ENCODE results near the gene UBTD1.
A peak's percentile ranks its signal among the peaks of the same experiment; 100 is the strongest.

Gene UBTD1

DNA sequence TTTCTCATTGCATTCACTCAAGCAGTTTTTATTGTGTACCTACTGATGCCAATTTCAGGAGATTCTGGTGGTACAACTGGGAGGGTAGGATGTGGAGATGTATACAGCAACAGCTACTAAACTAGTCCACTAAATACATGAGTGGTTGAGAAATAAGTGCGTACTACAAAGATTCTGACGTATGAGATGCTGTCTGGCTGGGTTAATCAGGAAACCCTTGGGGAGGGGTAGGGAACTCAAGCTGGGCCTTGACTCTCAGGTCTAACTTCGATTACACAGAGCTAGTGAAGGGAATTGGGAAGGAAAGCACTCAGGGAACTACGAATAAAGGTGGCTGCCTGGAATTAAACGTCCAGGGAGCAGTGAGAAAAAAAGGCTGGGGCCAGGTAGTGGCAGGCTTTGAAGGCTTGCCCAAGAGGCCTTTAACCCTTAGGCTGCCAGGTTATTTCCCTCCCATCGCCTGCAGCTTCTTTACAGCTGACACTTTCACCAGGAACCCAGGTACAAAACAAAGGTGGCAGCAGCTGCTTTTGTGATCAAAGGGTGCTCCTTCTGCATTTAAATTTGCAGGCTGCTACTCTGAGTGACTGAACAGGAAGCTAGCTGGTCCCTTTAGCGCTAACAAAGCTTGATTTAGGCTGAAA lies 3.7 kb upstream of the UBTD1 start:
- Histone ChIP-seq H3K4me3 (ENCODE audit: low read depth, low read length) (no peak overlapping the region), H3K9me3 (ENCODE audit: severe bottlenecking) (no peaks in the 10 kb centered on the region), H3K27me3 (ENCODE audit: insufficient read depth, low read depth, severe bottlenecking) (peaks cover 2% of the 10 kb centered on the region), H3K36me3 (peaks cover 11% of the 10 kb centered on the region), H3K27ac (no peak overlapping the region)
- no peak for DNase-seq
- TF ChIP-seq, protein P1, sequence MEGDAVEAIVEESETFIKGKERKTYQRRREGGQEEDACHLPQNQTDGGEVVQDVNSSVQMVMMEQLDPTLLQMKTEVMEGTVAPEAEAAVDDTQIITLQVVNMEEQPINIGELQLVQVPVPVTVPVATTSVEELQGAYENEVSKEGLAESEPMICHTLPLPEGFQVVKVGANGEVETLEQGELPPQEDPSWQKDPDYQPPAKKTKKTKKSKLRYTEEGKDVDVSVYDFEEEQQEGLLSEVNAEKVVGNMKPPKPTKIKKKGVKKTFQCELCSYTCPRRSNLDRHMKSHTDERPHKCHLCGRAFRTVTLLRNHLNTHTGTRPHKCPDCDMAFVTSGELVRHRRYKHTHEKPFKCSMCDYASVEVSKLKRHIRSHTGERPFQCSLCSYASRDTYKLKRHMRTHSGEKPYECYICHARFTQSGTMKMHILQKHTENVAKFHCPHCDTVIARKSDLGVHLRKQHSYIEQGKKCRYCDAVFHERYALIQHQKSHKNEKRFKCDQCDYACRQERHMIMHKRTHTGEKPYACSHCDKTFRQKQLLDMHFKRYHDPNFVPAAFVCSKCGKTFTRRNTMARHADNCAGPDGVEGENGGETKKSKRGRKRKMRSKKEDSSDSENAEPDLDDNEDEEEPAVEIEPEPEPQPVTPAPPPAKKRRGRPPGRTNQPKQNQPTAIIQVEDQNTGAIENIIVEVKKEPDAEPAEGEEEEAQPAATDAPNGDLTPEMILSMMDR (IDR thresholded peaks at IDR 0.05; ENCODE audit: low read depth, low read length), result no peak

DNA sequence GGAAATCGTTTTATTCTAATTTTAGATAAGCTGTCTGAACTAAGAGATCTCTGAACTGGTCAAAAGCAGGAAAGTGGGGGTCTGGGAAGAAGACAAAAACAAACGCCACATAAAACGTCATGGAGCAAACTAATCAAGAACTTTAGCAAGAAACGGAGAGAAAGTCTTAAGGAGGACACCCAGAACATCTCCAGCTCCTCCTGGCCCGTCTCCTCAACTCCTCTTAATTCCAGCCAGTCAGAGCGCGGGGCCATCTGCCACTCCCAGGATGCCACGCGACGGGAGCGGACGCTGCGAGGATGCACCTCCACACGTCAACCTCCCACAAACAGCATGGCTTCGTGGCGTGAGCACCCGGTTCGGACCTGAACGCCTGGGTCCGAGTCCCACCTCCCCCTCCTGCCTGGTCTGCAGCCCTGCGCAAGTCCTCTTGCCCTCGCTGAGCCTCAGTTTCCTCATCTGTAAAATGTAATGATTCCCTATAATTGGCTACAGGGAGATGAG lies 1.1 kb upstream of the UBTD1 start:
- DNase-seq, result peak; percentile 91
- H3K4me3 ChIP-seq (ENCODE audit: low read depth, low read length), result peak overlapping the region; percentile 83
- peaks cover 12% of the 10 kb centered on the region for H3K27me3 ChIP-seq (ENCODE audit: insufficient read depth, low read depth, severe bottlenecking)
- H3K36me3 ChIP-seq, result peaks cover 11% of the 10 kb centered on the region
- H3K9me3 ChIP-seq (ENCODE audit: severe bottlenecking), result no peaks in the 10 kb centered on the region
- TF ChIP-seq, protein P1 (IDR thresholded peaks at IDR 0.05; ENCODE audit: low read depth, low read length), result no peak
- peak overlapping the region; percentile 97 for H3K27ac ChIP-seq

DNA sequence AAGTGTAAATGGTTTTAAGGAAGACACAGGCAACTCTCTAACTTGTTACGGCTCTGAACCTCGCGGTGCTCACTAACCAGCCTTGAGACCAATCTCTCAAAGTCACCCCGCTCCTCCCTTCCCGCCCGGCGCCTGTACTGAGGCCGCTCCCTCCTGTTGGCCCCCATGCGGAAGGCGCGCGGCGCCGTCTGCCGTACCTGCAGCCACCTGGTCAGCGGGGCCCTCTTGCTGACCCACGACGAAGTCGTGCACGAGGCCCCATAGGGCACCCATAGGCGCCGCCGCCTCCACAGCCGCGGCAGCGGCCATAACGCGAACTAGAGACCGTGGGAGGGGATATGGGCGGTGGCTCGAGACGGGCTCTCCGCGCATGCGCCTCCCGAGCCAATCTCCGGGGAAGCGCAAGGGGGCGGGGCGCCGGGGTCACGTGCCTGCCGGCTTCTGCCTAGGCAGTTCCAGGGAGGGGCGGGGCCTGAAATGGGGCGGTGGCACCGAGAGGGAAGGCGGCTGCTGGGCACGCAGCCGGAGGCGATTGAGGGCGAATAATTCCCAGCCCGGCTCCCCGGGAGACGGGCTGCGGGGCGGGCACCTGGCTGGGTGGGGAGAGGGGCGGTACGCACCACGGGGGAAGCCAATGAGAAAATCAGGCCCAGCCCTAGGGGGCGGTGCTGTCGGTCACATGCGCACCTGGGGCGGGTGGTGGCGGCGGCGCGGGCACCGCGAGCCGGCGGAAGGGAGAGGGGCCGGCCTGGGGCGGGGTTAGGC lies 466 bp upstream of the UBTD1 start, which contains the start of gene MMS19:
Gene MMS19 (minus strand): TSS at position 347 of the 765 bp plus-strand sequence. CDS start 38 bp downstream, at position 309.
- Histone ChIP-seq H3K9me3 (ENCODE audit: severe bottlenecking) (no peaks in the 10 kb centered on the region), H3K27ac (peak within 1 kb of the TSS; percentile 97), H3K27me3 (ENCODE audit: insufficient read depth, low read depth, severe bottlenecking) (peaks cover 12% of the 10 kb centered on the region), H3K36me3 (peaks cover 7% of the 10 kb centered on the region), H3K4me3 (ENCODE audit: low read depth, low read length) (peak within 1 kb of the TSS; percentile 83)
- TF ChIP-seq, protein P1 (IDR thresholded peaks at IDR 0.05; ENCODE audit: low read depth, low read length), result no peak
- DNase-seq, result peak; percentile 99

DNA sequence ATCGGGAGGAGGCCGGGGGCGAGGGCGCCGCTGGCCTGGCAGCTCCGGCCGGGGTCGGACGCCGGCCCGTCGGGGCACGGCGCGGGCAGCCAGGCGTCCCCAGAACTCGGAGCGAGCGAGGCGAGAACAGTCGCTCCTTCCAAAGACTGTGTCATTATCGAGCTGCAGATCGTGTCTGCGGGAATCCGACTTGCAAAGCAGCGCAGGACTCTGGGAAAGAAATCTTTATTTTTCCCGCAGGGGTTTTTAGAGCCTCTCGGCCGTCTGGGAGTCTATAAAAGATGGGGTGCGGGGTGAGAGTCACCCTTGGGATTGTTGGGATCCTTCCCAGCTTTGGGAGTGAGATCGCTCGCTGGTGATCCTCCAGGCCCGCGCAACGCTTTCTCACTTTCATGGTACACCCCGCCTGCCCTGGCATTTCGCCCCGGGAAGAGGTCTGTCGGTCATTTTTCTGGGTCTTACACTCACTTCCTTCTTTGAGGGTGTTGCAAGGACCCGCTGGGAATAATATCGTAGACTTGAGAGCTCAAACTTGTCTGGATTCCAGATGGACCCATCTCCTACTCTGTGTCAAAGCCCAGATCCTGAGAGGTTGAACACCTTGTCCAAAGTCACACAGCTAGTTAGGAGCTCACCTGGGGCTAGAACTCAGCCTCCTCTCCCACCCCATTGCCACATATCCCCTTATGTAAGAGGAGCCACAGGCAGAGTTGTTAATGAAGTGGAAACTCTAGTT lies 1.0 kb downstream of the UBTD1 start:
- TF ChIP-seq, protein P1 (IDR thresholded peaks at IDR 0.05; ENCODE audit: low read depth, low read length), result no peak
- no peak for DNase-seq
- Histone ChIP-seq H3K9me3 (ENCODE audit: severe bottlenecking) (no peaks in the 10 kb centered on the region), H3K27me3 (ENCODE audit: insufficient read depth, low read depth, severe bottlenecking) (peaks cover 12% of the 10 kb centered on the region), H3K36me3 (no peaks in the 10 kb centered on the region), H3K27ac (no peak overlapping the region), H3K4me3 (ENCODE audit: low read depth, low read length) (peak overlapping the region; percentile 83)

DNA sequence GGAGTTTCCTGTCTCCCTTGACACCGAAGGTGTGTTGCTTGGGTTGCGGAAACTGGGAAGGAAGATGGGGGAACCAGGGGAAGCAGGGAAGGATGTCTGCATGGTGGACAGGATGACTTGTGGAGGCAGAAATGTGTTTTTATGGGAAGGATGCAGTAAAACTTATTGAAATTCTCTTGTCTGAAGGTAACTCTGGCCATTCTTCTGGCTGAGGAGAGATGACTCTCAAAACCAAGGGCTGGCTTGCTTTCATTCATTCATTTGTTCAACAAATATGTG lies 1.5 kb downstream of the UBTD1 start:
- H3K27ac ChIP-seq, result no peak overlapping the region

More for the DNA sequence above, 1.5 kb downstream of the UBTD1 start:
- H3K9me3 ChIP-seq (ENCODE audit: severe bottlenecking), result no peaks in the 10 kb centered on the region
- H3K27me3 ChIP-seq (ENCODE audit: insufficient read depth, low read depth, severe bottlenecking), result peaks cover 12% of the 10 kb centered on the region
- TF ChIP-seq, protein P1 (IDR thresholded peaks at IDR 0.05; ENCODE audit: low read depth, low read length), result no peak
- no peak overlapping the region for H3K4me3 ChIP-seq (ENCODE audit: low read depth, low read length)
- no peak for DNase-seq
- H3K36me3 ChIP-seq, result no peaks in the 10 kb centered on the region

Measured in WERI-Rb-1 (cell line).